ENCODE results near the gene SMKR1. TPM values are rescaled to one million over a fixed set of nuclear protein-coding genes. Genes with fewer than 3 reads are reported as not detected.
"Not testable (repeated sequence)": the region's sequence is repeated elsewhere in the genome, so short reads cannot be mapped to it uniquely, and the experiment has no call there.

SMKR1 gene
- total and polyA plus RNA-seq, 8 donors = 0.46 to 4.5 (median 1.1) TPM

DNA sequence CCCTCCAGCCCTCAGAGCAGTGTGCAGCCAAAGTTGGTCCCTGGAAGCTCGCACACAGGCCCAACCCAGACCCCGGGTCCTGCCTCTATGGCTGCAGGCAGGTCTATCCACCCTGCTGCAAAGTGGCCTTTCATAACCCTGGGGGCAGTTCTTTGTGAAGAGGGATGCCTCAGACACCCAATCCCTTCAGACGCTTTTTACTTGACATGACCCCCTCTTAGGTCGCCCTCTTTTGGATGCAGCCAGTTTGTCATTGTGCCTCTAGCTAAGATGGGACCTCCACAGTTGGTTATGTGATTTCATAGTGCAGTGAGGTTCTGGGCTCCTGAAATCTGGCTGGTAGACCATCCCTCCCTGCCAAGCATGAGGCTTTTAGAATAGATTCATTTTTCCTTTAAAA is 27.3 kb downstream of the SMKR1 start:
- Histone ChIP-seq H3K4me1 (no peaks in the 10 kb centered on the region), H3K4me3 (no peak overlapping the region), H3K27me3 (no peaks in the 10 kb centered on the region), H3K36me3 (no peaks in the 10 kb centered on the region), H3K9me3 (no peaks in the 10 kb centered on the region), H3K27ac (no peak overlapping the region)
- intact Hi-C loops (cut with DNase I) = no loop called here
- ATAC-seq (no peak), FAIRE-seq (no peak), DNase-seq (no peak)
- WGBS, 2 donors = 83 to 87% methylated on average over 4 of the region's 4 CpGs
- TF ChIP-seq, protein P1, sequence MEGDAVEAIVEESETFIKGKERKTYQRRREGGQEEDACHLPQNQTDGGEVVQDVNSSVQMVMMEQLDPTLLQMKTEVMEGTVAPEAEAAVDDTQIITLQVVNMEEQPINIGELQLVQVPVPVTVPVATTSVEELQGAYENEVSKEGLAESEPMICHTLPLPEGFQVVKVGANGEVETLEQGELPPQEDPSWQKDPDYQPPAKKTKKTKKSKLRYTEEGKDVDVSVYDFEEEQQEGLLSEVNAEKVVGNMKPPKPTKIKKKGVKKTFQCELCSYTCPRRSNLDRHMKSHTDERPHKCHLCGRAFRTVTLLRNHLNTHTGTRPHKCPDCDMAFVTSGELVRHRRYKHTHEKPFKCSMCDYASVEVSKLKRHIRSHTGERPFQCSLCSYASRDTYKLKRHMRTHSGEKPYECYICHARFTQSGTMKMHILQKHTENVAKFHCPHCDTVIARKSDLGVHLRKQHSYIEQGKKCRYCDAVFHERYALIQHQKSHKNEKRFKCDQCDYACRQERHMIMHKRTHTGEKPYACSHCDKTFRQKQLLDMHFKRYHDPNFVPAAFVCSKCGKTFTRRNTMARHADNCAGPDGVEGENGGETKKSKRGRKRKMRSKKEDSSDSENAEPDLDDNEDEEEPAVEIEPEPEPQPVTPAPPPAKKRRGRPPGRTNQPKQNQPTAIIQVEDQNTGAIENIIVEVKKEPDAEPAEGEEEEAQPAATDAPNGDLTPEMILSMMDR (IDR thresholded peaks at IDR 0.05) = no peak

GRCh38 chr7:129530795-129531391 is 28.6 kb downstream of the SMKR1 start:
- WGBS, 2 donors = 77 to 87% methylated on average over 5 of the region's 5 CpGs
- DNase-seq (no peak), ATAC-seq (peak in 1 of 4 donors; percentile 27)

GRCh38 chr7:129531721-129532120 is 29.4 kb downstream of the SMKR1 start:
- ATAC-seq = no peak
- Histone ChIP-seq H3K9me3 (no peaks in the 10 kb centered on the region), H3K4me1 (no peaks in the 10 kb centered on the region), H3K27me3 (no peaks in the 10 kb centered on the region), H3K4me3 (no peak overlapping the region), H3K27ac (no peak overlapping the region), H3K36me3 (no peaks in the 10 kb centered on the region)
- no peak for FAIRE-seq
- intact Hi-C loops (cut with DNase I) = no loop called here
- TF ChIP-seq, protein P1 (IDR thresholded peaks at IDR 0.05) = no peak
- 81 to 82% methylated on average over 11 of the region's 11 CpGs for WGBS, 2 donors
- no peak for DNase-seq

More at GRCh38 chr7:129530795-129531391, 28.6 kb downstream of the SMKR1 start:
- no peaks in the 10 kb centered on the region for H3K27me3 ChIP-seq
- H3K36me3 ChIP-seq = no peaks in the 10 kb centered on the region
- H3K9me3 ChIP-seq = no peaks in the 10 kb centered on the region
- no peak overlapping the region for H3K4me3 ChIP-seq
- no peaks in the 10 kb centered on the region for H3K4me1 ChIP-seq
- no peak overlapping the region for H3K27ac ChIP-seq
- TF ChIP-seq, protein P1 (IDR thresholded peaks at IDR 0.05) = no peak
- intact Hi-C loops (cut with DNase I) = no loop called here
- FAIRE-seq = no peak

GRCh38 chr7:129532375-129532774 is 30.0 kb downstream of the SMKR1 start:
- Histone ChIP-seq H3K9me3 (no peaks in the 10 kb centered on the region), H3K4me1 (no peaks in the 10 kb centered on the region), H3K27ac (no peak overlapping the region), H3K36me3 (no peaks in the 10 kb centered on the region), H3K27me3 (no peaks in the 10 kb centered on the region), H3K4me3 (no peak overlapping the region)
- FAIRE-seq (no peak), DNase-seq (no peak), ATAC-seq (no peak)
- TF ChIP-seq, protein P1 (IDR thresholded peaks at IDR 0.05) = no peak
- intact Hi-C loops (cut with DNase I) = no loop called here
- WGBS, 2 donors = 89 to 91% methylated on average over 19 of the region's 19 CpGs

DNA sequence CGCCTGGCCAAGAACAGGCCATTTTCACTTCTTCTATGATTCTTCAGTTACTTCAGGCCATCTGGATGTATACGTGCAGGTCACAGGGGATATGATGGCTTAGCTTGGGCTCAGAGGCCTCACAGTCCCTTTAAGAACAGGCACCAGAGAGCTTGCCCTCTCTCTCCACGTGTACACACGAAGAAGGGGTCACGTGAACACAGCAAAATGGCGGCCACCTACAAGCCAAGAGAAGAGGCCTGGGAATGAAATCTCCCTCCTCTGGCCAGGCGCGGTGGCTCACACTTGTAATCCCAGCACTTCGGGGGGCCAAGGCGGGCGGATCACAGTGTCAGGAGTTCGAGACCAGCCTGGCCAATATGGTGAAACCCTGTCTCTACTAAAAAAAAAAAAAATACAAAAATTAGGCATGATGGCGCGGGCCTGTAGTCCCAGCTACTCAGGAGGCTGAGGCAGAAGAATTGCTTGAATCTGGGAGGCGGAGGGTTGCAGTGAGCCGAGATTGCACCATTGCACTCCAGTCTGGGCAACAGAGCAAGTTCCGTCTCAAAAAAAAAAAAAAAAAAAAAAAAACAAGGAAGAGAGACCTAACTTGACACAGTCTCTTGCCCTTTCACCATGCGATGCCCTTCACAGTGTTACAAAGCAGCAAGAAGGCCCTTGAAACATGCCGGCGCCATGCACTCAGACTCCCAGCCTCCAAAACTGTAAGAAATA is 32.4 kb downstream of the SMKR1 start:
- 83 to 89% methylated on average over 19 to 20 of the region's 20 CpGs for WGBS, 2 donors
- H3K9me3 ChIP-seq; intact Hi-C loops (cut with DNase I); H3K36me3 ChIP-seq; H3K27me3 ChIP-seq; ATAC-seq; H3K4me3 ChIP-seq; FAIRE-seq; DNase-seq; H3K27ac ChIP-seq; H3K4me1 ChIP-seq: not testable (repeated sequence)
